K562 (cell line): ENCODE measurements around the gene KATNB1. TPM values are rescaled to one million over a fixed set of nuclear protein-coding genes. Genes with fewer than 3 reads are reported as not detected.
A peak's percentile ranks its signal among the peaks of the same experiment; 100 is the strongest.

Experiments used
- CBX3 ChIP-seq, 2 experiments: IDR thresholded peaks; 1 replicate in 1 of 2; 2 replicates in 1 of 2; pipeline ENCODE4 v1.6.1; 2012; ENCODE audit warnings: inconsistent platforms in 2 of 2, low read length in 2 of 2, borderline replicate concordance in 1 of 2, control low read depth in 1 of 2
- CTCFL ChIP-seq: IDR thresholded peaks from 2 replicates; pipeline ENCODE4 v1.6.1; 2011; ENCODE audit warnings: borderline replicate concordance, low read depth, mild to moderate bottlenecking, moderate library complexity, low read length; ENCODE audit not compliant: insufficient read depth, poor library complexity, severe bottlenecking
- DLX4 ChIP-seq: fragments of 250-450 bp; sonication (Bioruptor Pico); IDR thresholded peaks from 2 replicates; pipeline ENCODE4 v1.6.1; 2021; ENCODE audit warnings: mild to moderate bottlenecking
- EP300 ChIP-seq: IDR thresholded peaks from 2 replicates; pipeline ENCODE4 v1.6.1; 2012; ENCODE audit warnings: low read length, improper control_type of control experiment
- L3MBTL2 ChIP-seq: fragments of 450-650 bp; IDR thresholded peaks from 2 replicates; pipeline ENCODE4 v1.6.1; 2016; ENCODE audit warnings: mild to moderate bottlenecking, moderate library complexity
- MEF2D ChIP-seq: conservative IDR thresholded peaks from 2 replicates; pipeline ENCODE4 v1.6.1; 2016; ENCODE audit warnings: low read depth, missing genetic modification characterization, missing compliant biosample characterization
- MTA3 ChIP-seq: fragments of 450-650 bp; formaldehyde crosslinking; IDR thresholded peaks from 2 replicates; pipeline ENCODE4 v1.6.1; 2017; ENCODE audit warnings: mild to moderate bottlenecking, borderline replicate concordance
- NCOA4 ChIP-seq: fragments of 450-650 bp; IDR thresholded peaks from 2 replicates; pipeline ENCODE4 v1.6.1; 2018; ENCODE audit warnings: mild to moderate bottlenecking; ENCODE audit not compliant: partially characterized antibody
- POLR2AphosphoS2 ChIP-seq: IDR thresholded peaks from 2 replicates; pipeline ENCODE4 v1.6.1; 2012; ENCODE audit warnings: low read length, improper control_type of control experiment
- POLR2AphosphoS5 ChIP-seq: IDR thresholded peaks from 2 replicates; pipeline ENCODE4 v1.6.1; 2011; ENCODE audit warnings: mild to moderate bottlenecking, low read depth, low read length, moderate library complexity; ENCODE audit not compliant: control insufficient read depth, insufficient read depth
- RBM22 ChIP-seq: fragments of 200-400 bp; formaldehyde crosslinking; IDR thresholded peaks from 2 replicates; pipeline ENCODE4 v1.6.1; 2018; ENCODE audit warnings: low read length, low read depth; ENCODE audit not compliant: poor library complexity, severe bottlenecking
- XRCC4 ChIP-seq: IDR thresholded peaks from one replicate; pipeline ENCODE4 v1.6.1; 2011; ENCODE audit not compliant: insufficient read depth, insufficient read length; ENCODE audit errors: extremely low read depth
- ZNF184 ChIP-seq: sonication (generic); formaldehyde crosslinking; IDR thresholded peaks from 2 replicates; pipeline ENCODE4 v1.5.0; 2020; ENCODE audit warnings: missing genetic modification reagents
- polyA plus RNA-seq, 8 experiments: library from polyadenylated mRNA; depleted of rRNA in 4 of 8; stranded (reverse) in 5 of 8; unstranded in 3 of 8; fragments of >200 nt; fragmentation: Nextera tagmentation in 2 of 8; fragmentation: Illumina TruSeq in 1 of 8; extraction: Ambion mirVana in 2 of 8; extraction: Trizol in 1 of 8; gene quantifications; 2 replicates each; pipeline versions ENCODE4 v1.2.1 to v1.2.3, GENCODE V29; 2011 to 2014; ENCODE audit warnings: inconsistent platforms in 1 of 8, missing spikeins in 1 of 8
- total RNA-seq, 7 experiments: library from RNA; depleted of rRNA in 6 of 7; stranded (reverse); fragments of >200 nt in 6 of 7; fragmentation: Illumina TruSeq in 2 of 7; extraction: Trizol in 2 of 7; gene quantifications; 2 replicates each; pipeline versions ENCODE4 v1.2.1 to v1.2.3, GENCODE V29; 2011 to 2021; ENCODE audit warnings: low replicate concordance in 1 of 7
- TF ChIP-seq, protein P1 (sequence below): fragments of 450-650 bp; IDR thresholded peaks from 2 replicates; pipeline ENCODE4 v1.6.1; 2017; ENCODE audit warnings: antibody characterized with exemption, mild to moderate bottlenecking
- TF ChIP-seq, protein P2 (sequence below): sonication (generic); formaldehyde crosslinking; IDR thresholded peaks from 2 replicates; pipeline ENCODE4 v1.8.0; 2022; ENCODE audit warnings: mild to moderate bottlenecking, missing genetic modification reagents

The KATNB1 gene
- total and polyA plus RNA-seq, 9 of the 15 experiments (the other 6 are each of a cell fraction or from before 2014, with no cell fraction given), result 1.2 to 52.6 (median 21.9) TPM

DNA sequence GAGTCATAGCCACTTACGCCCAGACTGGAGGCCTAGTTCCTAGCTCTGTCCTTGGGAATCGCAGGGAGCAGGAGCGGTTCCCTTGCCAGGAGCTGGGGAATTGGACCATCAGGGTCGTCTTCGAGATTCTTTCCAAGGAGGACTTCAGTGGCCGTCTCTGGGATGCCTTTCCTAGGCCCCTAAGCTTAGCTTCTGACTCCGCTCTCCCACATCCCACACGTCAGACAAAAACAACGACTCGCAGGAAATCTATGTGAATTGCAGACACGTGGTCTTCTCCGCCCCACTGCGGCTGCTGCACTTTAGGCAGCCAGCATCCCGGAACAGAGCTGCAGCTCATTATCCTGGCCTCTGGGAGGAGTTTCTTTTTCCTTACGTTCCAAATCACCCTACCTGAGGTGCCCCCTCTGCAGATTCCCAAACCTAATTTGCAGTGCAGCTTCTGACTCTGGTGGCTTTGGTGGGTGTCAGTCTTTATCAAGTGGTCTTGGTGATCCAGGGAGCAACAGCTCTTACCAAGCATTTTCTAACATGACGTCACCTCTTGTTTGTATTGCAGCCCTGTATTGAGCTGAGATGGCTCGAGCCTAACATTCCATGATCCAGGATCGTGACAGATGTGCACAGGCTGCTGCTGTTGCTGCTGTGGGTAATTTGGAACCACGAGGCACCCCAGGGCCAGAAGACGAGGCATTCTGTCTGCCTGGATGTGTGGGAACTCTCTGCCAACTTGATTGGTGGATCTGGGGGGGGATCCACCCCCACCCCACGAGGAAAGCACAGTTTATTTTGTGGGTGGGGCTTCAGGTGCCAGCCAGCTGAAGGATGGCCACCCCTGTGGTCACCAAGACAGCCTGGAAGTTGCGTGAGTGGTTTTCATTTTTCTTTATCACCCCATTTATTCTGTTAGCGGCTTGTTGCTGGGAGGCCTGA, 1.1 kb downstream of the KATNB1 start (continued):
- TF ChIP-seq, protein P1, sequence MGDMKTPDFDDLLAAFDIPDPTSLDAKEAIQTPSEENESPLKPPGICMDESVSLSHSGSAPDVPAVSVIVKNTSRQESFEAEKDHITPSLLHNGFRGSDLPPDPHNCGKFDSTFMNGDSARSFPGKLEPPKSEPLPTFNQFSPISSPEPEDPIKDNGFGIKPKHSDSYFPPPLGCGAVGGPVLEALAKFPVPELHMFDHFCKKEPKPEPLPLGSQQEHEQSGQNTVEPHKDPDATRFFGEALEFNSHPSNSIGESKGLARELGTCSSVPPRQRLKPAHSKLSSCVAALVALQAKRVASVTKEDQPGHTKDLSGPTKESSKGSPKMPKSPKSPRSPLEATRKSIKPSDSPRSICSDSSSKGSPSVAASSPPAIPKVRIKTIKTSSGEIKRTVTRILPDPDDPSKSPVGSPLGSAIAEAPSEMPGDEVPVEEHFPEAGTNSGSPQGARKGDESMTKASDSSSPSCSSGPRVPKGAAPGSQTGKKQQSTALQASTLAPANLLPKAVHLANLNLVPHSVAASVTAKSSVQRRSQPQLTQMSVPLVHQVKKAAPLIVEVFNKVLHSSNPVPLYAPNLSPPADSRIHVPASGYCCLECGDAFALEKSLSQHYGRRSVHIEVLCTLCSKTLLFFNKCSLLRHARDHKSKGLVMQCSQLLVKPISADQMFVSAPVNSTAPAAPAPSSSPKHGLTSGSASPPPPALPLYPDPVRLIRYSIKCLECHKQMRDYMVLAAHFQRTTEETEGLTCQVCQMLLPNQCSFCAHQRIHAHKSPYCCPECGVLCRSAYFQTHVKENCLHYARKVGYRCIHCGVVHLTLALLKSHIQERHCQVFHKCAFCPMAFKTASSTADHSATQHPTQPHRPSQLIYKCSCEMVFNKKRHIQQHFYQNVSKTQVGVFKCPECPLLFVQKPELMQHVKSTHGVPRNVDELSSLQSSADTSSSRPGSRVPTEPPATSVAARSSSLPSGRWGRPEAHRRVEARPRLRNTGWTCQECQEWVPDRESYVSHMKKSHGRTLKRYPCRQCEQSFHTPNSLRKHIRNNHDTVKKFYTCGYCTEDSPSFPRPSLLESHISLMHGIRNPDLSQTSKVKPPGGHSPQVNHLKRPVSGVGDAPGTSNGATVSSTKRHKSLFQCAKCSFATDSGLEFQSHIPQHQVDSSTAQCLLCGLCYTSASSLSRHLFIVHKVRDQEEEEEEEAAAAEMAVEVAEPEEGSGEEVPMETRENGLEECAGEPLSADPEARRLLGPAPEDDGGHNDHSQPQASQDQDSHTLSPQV, result peak; percentile 40; the same call in 1 of the 2 replicates
- no peak for TF ChIP-seq DLX4 (CRISPR knock-in tag)
- TF ChIP-seq NCOA4, result no peak
- no peak for TF ChIP-seq RBM22
- TF ChIP-seq, protein P2, sequence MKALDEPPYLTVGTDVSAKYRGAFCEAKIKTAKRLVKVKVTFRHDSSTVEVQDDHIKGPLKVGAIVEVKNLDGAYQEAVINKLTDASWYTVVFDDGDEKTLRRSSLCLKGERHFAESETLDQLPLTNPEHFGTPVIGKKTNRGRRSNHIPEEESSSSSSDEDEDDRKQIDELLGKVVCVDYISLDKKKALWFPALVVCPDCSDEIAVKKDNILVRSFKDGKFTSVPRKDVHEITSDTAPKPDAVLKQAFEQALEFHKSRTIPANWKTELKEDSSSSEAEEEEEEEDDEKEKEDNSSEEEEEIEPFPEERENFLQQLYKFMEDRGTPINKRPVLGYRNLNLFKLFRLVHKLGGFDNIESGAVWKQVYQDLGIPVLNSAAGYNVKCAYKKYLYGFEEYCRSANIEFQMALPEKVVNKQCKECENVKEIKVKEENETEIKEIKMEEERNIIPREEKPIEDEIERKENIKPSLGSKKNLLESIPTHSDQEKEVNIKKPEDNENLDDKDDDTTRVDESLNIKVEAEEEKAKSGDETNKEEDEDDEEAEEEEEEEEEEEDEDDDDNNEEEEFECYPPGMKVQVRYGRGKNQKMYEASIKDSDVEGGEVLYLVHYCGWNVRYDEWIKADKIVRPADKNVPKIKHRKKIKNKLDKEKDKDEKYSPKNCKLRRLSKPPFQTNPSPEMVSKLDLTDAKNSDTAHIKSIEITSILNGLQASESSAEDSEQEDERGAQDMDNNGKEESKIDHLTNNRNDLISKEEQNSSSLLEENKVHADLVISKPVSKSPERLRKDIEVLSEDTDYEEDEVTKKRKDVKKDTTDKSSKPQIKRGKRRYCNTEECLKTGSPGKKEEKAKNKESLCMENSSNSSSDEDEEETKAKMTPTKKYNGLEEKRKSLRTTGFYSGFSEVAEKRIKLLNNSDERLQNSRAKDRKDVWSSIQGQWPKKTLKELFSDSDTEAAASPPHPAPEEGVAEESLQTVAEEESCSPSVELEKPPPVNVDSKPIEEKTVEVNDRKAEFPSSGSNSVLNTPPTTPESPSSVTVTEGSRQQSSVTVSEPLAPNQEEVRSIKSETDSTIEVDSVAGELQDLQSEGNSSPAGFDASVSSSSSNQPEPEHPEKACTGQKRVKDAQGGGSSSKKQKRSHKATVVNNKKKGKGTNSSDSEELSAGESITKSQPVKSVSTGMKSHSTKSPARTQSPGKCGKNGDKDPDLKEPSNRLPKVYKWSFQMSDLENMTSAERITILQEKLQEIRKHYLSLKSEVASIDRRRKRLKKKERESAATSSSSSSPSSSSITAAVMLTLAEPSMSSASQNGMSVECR (CRISPR knock-in tag), result no peak
- 0 out of 3 replicates have a peak, but pooled peaks of 1 of the 2 experiments have one; percentile 9 for TF ChIP-seq CBX3 (IDR thresholded peaks at IDR 0.05; ENCODE audit: borderline replicate concordance in 1 of 2, low read length in 2 of 2)
- no peak for TF ChIP-seq EP300
- TF ChIP-seq MTA3, result no peak
- TF ChIP-seq L3MBTL2, result peak; percentile 72
- no peak for TF ChIP-seq CTCFL
- no peak for TF ChIP-seq MEF2D (tag)
- TF ChIP-seq XRCC4, result no peak
- TF ChIP-seq POLR2AphosphoS2, result no peak
- no peak for TF ChIP-seq ZNF184 (CRISPR knock-in tag)
- 0 out of 2 replicates have a peak, but pooled peaks have one; percentile 15 for TF ChIP-seq POLR2AphosphoS5
